GM18907 (cell line): ENCODE measurements around the gene PPP1R15B.
"Not testable (repeated sequence)": the region's sequence is repeated elsewhere in the genome, so short reads cannot be mapped to it uniquely, and the experiment has no call there.

ENCODE experiments used
- ATAC-seq: cut with Tn5 transposase; IDR thresholded peaks from one replicate; pipeline ENCODE4 v1.9.1; 2021; ENCODE audit warnings: mild to moderate bottlenecking, moderate library complexity; ENCODE audit not compliant: unreplicated experiment

The PPP1R15B gene

DNA sequence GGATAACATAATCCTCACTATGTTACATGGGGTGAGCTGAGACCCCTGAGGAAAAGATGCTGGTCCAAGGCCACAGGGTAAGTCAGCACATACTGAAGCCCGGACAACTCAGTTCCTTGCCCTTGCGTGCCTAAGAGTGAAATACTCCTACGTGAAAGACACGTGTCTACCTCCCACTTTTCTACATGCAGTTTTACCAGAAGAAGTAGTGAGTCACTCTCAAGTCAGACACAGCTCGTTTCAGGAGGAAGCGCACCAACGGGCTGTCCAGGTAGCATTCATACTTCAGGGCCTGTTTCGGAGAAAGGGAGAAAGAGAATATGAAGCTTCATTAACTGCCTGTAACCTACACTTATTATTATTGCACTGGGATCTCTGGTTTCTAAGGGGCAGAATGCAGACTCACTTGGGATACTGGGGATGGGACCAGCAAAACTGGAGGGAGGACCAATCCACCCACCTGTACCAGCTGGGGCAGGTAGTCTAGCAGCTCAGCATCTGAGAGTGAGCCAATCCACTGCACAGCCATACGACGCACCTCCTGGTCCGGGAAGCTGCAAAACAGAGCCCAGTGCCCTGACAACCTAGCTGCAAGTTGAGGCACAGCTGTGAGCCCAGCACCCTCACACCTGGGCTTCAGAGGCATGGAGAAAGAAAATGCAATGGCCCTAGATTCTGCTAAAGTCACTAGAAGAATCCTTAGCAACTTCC, 32.4 kb upstream of the PPP1R15B start:
- ATAC-seq = no peak

DNA sequence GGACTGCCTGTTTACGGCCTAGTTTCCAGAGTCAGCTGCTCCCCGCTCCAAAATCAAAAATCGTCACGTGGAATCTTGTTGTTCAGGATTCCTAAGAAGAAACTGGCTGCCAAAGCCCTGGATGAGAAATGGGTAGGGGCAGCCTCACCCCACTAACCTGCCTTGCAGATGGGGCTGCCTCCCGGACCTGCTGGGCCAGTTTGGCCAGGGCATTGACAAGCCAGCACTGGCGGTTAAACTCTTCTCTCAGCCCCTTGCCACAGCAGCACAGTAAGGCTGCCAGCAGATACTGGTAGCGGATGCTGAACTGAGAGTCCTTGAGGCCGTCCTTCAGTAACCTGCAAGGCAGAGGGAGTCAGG, 31.6 kb upstream of the PPP1R15B start:
- ATAC-seq = no peak

GRCh38 chr1:204442376-204443259, 31.0 kb upstream of the PPP1R15B start:
- no peak for ATAC-seq

GRCh38 chr1:204441558-204441957, 29.9 kb upstream of the PPP1R15B start:
- no peak for ATAC-seq

DNA sequence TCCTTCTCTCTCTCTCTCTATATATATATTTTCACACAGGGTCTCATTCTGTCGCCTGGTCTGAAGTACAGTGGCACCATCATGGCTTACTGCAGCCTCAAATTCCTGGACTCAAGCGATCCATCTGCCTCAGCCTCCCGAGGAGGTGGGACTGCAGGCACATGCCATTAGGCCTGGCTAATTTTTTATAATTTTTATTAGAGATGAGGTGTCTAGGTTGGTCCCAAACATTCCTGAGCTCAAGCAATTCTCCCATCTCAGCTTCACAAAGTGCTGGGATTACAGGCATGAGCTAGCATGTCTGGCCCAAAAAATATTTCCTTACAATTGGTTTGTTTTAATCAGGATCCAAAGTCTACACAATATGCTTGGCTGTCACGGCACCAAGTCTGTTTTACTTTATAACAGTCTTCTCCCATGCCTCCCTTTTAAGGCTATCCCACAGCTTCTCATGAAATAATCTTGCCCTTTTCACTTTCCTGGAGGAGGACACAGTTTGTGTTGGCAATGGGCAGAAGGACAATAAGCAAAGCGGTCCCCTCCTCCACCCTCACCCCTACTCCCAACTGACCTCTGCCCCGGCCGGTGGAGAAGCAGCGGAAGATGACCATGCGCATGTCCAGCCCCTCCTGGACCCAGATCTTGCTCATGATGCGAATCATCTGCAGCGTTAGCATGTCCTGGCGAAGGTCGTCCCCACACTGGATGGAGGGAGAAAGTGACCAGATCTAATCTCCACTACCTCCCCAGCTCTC, 28.2 kb upstream of the PPP1R15B start:
- no peak for ATAC-seq

DNA sequence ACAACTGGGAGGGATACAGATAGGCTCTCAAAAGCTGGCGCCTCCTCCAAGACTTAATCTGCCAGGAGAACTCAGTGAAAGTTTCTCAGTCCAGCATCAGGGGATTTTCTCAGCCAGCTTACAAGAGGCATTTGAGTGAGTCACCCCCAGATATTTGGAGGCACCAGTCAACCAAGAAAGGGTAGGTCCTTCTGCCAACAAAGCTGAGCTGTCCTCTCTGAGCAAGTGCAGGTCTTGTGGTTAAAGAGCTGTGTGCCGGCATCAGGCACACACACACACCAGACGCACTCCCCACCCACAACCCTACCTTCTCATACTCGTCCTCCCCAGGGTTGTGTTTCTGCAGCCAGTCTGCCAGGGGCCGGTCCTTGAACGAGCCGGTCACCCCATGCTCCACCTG, 27.0 kb upstream of the PPP1R15B start:
- no peak for ATAC-seq

DNA sequence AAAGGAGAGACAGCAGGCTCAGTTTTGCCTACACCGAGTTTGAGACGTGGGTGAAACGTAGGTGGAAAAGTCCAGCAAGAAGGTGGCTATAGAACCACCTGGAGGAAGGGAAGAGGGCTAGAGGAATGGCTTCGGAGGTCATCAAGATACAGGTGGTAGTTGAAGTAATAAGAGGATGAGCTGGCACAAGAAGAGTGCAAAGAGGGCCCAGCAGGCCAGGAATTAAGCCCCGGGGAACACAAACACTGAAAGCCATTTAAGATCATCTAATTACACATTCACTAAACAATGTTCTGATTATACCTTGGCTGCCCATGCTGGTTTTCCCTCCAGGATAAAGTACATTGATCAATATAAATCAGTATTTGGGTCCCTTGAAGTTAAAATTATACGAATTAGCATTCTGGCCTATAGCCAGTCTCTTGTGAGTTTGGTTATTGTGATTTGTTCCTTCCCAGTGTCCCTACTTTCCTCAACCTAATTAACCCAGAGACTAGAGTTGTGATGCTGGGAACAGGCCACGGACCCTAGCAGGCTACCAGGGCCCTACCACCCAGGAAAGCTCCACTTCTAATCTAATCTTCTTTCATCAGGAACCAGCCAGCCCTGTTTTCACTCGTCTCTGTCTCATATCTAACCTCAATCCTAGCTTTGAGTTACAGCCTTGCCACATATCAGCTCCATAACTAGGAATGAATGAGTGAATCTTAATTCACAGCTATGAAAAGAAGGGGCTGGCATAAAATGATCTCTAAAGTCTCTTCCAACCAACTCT, 26.4 kb upstream of the PPP1R15B start:
- no peak for ATAC-seq

DNA sequence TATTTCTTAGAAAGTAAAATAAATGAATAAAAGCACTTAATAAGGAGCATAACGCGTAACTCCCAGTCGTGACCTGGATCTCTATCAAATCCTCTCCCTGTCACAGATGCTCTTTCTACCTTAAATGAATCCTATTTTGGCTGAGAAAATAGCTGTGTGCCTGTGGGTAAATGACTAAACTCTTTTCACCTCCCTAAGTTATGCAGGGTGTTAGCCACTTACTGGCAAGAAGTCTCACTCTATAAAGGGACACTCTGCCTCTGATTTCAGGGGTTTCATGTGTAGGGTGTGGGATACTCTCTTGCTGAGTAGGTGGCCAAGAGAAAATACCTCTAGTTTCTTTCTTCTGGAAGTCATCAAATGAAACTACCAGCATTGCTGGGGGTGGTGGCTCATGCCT, 24.3 kb upstream of the PPP1R15B start:
- ATAC-seq = no peak

- ATAC-seq = no peak
Measured at GRCh38 chr1:204435381-204435831, 23.8 kb upstream of the PPP1R15B start.

GRCh38 chr1:204434116-204434755, 22.6 kb upstream of the PPP1R15B start:
- ATAC-seq = no peak

- no peak for ATAC-seq
Measured at GRCh38 chr1:204432708-204433107, 21.1 kb upstream of the PPP1R15B start.

DNA sequence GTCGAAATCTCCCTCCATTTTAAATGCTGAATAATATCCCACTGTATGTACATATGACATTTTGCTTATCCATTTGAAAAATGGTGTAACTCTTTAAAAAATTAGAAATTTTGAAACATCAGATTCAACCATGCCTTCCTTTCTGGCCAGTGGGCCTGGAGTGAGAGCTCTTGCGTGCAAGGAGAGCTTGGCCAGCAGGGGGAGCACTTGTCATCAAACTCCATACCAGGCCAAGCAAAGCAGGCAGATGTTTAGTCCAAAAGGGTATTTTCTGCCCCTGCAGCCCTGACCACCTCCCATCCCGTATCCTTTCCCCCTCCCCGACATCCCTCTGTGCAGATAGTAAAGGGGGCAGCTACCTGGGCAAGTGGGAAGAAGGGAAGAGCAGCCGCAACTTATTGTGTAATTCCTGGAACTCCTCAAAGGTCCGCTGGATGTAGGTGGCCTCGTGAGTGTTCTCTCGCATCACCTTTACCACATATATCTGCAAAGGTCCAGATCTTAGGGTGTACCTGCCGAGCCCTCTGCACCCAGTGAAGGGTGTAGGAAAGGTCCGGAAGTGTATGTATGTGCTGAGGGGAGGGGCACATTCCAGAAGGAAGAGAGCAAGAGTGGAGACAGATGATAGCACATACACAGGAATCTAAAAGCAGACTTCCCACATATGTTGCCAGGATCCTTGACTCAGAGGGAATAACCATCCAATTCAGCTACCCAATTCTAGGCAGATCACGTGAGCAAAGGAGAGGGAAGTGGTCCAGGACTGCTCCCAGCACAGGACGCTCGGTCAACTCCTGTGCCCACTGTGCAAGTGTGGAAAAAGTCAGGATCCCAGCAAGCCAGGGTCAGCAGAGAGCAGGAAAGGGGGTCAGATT, 19.9 kb upstream of the PPP1R15B start:
- ATAC-seq = no peak

DNA sequence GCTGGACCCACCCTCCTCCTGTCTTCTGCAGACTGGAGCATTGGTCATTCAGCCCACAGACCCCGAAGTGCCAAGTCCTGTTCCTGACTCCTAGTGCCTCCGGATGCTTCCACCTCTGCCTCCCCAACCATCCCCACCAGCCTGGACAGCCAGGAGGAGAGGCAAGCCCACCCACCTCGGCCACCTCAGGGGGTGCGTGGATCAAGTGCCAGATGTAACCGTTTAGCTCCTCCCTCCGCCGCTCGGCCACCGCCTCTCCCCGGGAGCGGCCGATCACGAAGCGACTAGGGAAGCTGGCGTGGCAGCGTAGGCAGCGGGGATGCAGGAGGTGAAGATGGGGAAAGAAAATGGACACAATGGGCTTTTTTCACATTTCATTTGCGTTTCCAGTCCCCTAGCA, 18.1 kb upstream of the PPP1R15B start:
- no peak for ATAC-seq

- no peak for ATAC-seq
Measured at GRCh38 chr1:204426971-204427701, 15.5 kb upstream of the PPP1R15B start.

DNA sequence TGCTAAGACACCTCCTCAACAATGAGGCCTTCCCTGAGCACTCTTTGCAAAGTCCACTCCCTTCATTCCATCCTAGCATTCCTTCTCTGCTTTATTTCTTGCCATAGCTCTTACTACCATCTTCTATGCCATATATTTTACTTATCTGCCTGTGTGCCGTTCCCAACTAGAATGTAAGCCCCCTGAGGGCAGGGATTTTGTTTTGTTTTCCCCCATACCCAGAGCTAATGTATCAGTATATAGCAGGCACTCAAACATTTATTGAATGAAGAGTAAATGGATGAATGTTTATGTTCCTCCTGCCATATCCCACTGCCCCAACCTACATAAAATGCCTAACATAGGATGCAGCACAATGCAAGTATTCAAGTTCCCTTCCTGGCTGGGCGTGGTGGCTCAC, 14.9 kb upstream of the PPP1R15B start:
- ATAC-seq = no peak

DNA sequence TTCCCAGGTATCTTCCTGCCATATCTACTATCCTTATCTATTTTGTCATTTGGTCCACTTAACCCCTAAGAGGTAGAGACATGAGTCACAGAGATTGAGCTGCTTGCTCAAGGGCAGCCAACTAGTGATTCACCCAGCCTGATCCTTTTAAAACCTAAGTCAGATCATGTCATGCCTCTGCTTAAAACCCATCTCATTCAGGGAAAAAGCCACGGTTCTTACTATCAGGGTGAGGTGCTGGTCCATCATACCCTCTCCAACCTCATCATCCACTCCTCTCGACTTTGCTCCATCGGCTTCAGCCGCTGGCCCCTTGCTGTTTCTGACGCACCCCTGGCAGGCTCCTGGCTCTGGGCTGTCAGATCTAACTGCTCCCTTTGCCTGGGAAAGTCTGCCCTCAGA, 14.4 kb upstream of the PPP1R15B start:
- no peak for ATAC-seq

- no peak for ATAC-seq
Measured at GRCh38 chr1:204424621-204425020, 13.0 kb upstream of the PPP1R15B start.

GRCh38 chr1:204422061-204422705, 10.6 kb upstream of the PPP1R15B start:
- not testable (repeated sequence) for ATAC-seq
